ENCODE results near the gene NIM1K. TPM values are rescaled to one million over a fixed set of nuclear protein-coding genes. Genes with fewer than 3 reads are reported as not detected.

NIM1K gene
- total RNA-seq, 4 donors from 2014 or later = 0.32 TPM; not detected in 3

DNA sequence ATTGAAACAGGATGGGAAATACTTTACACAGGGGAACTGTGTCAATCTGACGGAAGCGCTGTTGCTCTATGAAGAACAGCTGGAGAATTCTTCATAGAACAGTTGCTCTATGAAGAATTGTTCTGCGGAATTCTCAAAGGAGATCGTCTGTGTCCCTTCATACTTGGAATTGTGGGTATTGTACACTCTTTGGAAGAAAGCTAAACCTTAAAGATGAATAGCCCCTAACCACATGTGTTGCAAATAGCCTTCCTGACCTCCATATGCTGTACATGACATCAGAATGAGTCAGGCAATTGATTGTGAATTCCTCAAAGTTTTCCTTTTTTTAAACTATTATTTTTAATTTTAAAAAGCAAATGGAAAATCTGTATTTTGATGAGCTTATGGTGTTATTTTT lies 15.6 kb downstream of the NIM1K start:
- Histone ChIP-seq H3K4me3 (no peak overlapping the region), H3K27ac (no peak overlapping the region), H3K9me3 (no peaks in the 10 kb centered on the region), H3K4me1 (peaks cover 0 to 14% (median 3%) of the 10 kb centered on the region in 4 donors), H3K36me3 (no peaks in the 10 kb centered on the region), H3K27me3 (no peaks in the 10 kb centered on the region)
- 87 to 91% methylated on average over 4 of the region's 4 CpGs for WGBS, 2 donors (ENCODE audit: low coverage in 1 of 2)
- TF ChIP-seq POLR2A (IDR thresholded peaks at IDR 0.05) (no peak), POLR2AphosphoS5 (IDR thresholded peaks at IDR 0.05) (no peak), EP300 (IDR thresholded peaks at IDR 0.05; ENCODE audit: low read depth) (no peak)
- TF ChIP-seq, protein P1, sequence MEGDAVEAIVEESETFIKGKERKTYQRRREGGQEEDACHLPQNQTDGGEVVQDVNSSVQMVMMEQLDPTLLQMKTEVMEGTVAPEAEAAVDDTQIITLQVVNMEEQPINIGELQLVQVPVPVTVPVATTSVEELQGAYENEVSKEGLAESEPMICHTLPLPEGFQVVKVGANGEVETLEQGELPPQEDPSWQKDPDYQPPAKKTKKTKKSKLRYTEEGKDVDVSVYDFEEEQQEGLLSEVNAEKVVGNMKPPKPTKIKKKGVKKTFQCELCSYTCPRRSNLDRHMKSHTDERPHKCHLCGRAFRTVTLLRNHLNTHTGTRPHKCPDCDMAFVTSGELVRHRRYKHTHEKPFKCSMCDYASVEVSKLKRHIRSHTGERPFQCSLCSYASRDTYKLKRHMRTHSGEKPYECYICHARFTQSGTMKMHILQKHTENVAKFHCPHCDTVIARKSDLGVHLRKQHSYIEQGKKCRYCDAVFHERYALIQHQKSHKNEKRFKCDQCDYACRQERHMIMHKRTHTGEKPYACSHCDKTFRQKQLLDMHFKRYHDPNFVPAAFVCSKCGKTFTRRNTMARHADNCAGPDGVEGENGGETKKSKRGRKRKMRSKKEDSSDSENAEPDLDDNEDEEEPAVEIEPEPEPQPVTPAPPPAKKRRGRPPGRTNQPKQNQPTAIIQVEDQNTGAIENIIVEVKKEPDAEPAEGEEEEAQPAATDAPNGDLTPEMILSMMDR (IDR thresholded peaks at IDR 0.05) = no peak
- in situ Hi-C loops (cut with MboI; ENCODE audit: low pct_ligation_motif_present in 1 of 4, low pct_unique_long_range_greater_than_20kb in 1 of 4, low sequenced_read_pairs in 3 of 4) = no loop called here
- DNase-seq = no peak
- intact Hi-C loops (cut with DNase I; ENCODE audit: low total_unique reads) = no loop called here

DNA sequence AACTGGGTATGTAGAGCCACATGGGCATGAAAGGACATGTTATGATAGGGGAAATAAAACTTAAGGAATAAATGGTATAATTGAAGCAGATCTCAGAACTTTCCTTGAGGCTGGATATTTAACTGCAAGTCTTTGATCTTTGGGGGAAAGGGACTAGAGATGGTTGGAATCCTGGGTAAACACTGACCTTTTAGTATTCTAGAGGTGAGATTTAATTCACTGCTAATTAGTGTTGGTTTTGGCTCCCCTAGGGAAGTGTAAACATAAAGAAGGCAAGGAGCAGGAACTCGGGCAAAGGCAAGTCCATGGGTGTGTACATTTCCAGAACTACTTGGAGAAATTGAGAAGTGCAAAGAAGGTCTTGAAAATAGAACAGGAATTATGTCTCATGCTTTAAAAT lies 16.6 kb downstream of the NIM1K start:
- Histone ChIP-seq H3K4me3 (no peak overlapping the region), H3K27ac (peak overlapping the region; percentile 31 to 64 (median 56)), H3K9me3 (no peaks in the 10 kb centered on the region), H3K36me3 (no peaks in the 10 kb centered on the region), H3K27me3 (no peaks in the 10 kb centered on the region), H3K4me1 (peaks cover 0 to 14% (median 3%) of the 10 kb centered on the region in 4 donors)
- intact Hi-C loops (cut with DNase I; ENCODE audit: low total_unique reads) = no loop called here
- in situ Hi-C loops (cut with MboI; ENCODE audit: low pct_ligation_motif_present in 1 of 4, low pct_unique_long_range_greater_than_20kb in 1 of 4, low sequenced_read_pairs in 3 of 4) = no loop called here
- WGBS, 2 donors (ENCODE audit: low coverage in 1 of 2) = 0 to 8% methylated on average over 1 of the region's 1 CpG
- peak; percentile 15 for DNase-seq
- TF ChIP-seq POLR2A (IDR thresholded peaks at IDR 0.05) = no peak
- TF ChIP-seq EP300 (IDR thresholded peaks at IDR 0.05; ENCODE audit: low read depth) = no peak
- TF ChIP-seq POLR2AphosphoS5 (IDR thresholded peaks at IDR 0.05) = no peak
- TF ChIP-seq, protein P1 (IDR thresholded peaks at IDR 0.05) = no peak

- Histone ChIP-seq H3K4me1 (peaks cover 0 to 14% (median 3%) of the 10 kb centered on the region in 4 donors), H3K27ac (peak overlapping the region; percentile 31 to 64 (median 56)), H3K27me3 (no peaks in the 10 kb centered on the region), H3K4me3 (no peak overlapping the region), H3K36me3 (no peaks in the 10 kb centered on the region), H3K9me3 (no peaks in the 10 kb centered on the region)
- intact Hi-C loops (cut with DNase I; ENCODE audit: low total_unique reads) = no loop called here
- TF ChIP-seq POLR2AphosphoS5 (IDR thresholded peaks at IDR 0.05) = no peak
- no peak for TF ChIP-seq EP300 (IDR thresholded peaks at IDR 0.05; ENCODE audit: low read depth)
- no peak for TF ChIP-seq POLR2A (IDR thresholded peaks at IDR 0.05)
- TF ChIP-seq, protein P1 (IDR thresholded peaks at IDR 0.05) = no peak
- in situ Hi-C loops (cut with MboI; ENCODE audit: low pct_ligation_motif_present in 1 of 4, low pct_unique_long_range_greater_than_20kb in 1 of 4, low sequenced_read_pairs in 3 of 4) = no loop called here
- 47 to 50% methylated on average over 2 to 4 of the region's 4 CpGs for WGBS, 2 donors (ENCODE audit: low coverage in 1 of 2)
- no peak for DNase-seq
Observed at GRCh38 chr5:43209060-43209459, 17.0 kb downstream of the NIM1K start.

- no peak overlapping the region for H3K27ac ChIP-seq
- DNase-seq = no peak
Observed at GRCh38 chr5:43209833-43210232, 17.8 kb downstream of the NIM1K start.

More at GRCh38 chr5:43209833-43210232, 17.8 kb downstream of the NIM1K start:
- intact Hi-C loops (cut with DNase I; ENCODE audit: low total_unique reads) = no loop called here
- 76 to 86% methylated on average over 1 to 5 of the region's 5 CpGs for whole genome bisulfite sequencing, 2 donors (ENCODE audit: low coverage in 1 of 2)
- Histone ChIP-seq H3K4me1 (peaks cover 0 to 14% (median 3%) of the 10 kb centered on the region in 4 donors), H3K36me3 (no peaks in the 10 kb centered on the region), H3K9me3 (no peaks in the 10 kb centered on the region), H3K27me3 (no peaks in the 10 kb centered on the region), H3K4me3 (no peak overlapping the region)
- TF ChIP-seq POLR2A (IDR thresholded peaks at IDR 0.05) (no peak), EP300 (IDR thresholded peaks at IDR 0.05; ENCODE audit: low read depth) (no peak), POLR2AphosphoS5 (IDR thresholded peaks at IDR 0.05) (no peak)
- TF ChIP-seq, protein P1 (IDR thresholded peaks at IDR 0.05) = no peak
- in situ Hi-C loops (cut with MboI; ENCODE audit: low pct_ligation_motif_present in 1 of 4, low pct_unique_long_range_greater_than_20kb in 1 of 4, low sequenced_read_pairs in 3 of 4) = no loop called here

All from transverse colon (tissue), 4 donors.